ENCODE measurements around the gene PAX2.

The PAX2 gene

DNA sequence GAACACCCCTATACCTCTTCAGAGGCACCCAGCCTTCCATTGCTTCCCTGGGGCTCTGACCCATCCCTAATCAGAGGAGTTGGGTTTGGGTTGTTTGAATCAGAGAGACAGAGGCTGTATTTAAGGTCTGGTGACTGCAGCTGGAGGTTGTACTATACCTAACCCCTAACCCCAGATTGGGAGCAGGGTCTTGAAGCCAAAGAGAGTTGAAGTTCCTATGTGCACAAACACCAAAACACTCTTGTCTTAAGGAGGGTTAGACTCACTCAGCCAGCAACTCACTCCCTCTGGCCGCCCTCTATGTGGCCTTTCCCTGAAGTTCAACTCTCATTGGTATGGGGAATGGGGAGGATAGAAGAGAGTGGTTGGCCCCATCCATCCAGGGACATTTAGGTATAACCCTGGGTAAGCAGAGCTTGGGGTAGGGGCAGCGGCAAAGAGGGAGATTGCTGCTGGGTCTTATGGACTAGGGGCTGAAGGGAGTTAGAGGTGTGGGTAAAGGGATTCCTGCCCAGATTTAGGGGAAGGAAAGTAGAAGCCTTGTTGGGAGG lies 80.0 kb downstream of the PAX2 start:
- no peak for DNase-seq

DNA sequence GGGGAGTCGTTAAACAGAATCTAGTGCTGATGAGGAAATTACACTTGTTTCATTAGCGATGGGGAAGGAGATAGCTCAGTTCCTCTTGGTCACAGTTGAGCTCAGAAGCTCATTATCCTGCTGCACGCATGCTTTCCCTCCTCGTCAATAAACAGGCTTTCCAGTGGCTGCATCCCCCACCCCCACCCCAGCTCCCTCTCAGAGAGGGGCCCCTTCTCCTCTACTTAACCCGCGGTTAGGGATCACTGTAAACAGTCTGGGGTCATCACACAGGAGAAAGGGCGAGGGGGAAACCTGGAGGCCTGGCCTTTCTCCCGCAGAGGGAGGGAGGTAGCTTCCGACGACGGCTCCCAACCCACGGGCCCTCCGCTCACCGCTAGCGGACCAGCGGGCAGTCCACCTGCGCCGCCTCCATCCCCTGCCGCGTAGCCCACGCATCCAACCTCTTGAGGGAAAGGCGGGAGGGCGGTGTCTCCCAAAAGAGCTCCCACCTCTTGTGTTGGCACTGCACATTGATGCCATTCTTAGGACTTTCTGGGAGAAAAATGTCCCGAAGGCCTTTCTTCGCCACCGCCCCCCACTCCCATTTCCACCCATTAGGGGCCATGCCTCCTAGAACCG lies 80.8 kb downstream of the PAX2 start:
- no peak for DNase-seq

DNA sequence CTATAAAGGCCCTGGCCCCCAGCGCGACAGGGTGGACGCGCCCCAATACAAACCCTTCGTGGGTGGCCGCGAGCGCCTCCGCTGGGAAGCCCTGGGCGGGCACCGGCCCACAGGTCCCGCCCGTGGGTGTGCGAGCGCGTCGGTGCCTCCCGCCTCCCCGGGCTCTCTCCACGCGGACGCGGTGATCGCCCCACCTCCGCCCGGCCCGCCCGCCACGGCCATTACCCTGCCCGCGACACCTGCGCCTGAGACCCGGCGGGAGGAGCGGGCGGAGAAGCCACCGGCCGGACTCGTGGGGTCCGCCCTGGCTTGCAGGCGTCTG lies 81.2 kb downstream of the PAX2 start:
- no peak for DNase-seq

DNA sequence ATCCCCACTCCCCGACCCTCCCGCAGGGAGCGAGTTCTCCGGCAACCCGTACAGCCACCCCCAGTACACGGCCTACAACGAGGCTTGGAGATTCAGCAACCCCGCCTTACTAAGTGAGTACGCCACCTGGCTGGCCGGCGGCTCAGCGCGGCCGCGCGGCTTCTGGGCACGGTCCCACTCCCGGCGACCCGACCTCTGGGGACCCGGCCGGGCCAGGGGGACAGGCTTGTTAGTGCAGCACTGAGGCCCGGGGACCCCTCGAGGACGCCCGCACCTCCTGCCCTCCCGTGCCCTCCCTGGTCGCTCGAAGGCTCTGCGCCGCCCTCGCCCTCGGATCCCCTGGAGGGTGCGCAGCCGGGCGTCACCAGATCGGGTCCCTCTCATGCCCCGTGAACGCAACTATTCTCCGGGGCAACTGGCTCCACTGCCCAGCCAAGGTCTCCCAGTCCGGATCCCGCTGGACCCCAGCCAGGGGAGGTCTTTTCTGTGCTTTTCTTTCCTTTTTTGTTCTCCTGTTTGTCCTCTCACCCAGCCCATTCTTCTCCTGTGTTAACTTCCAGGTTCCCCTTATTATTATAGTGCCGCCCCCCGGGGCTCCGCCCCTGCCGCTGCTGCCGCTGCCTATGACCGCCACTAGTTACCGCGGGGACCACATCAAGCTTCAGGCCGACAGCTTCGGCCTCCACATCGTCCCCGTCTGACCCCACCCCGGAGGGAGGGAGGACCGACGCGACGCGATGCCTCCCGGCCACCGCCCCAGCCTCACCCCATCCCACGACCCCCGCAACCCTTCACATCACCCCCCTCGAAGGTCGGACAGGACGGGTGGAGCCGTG lies 81.8 kb downstream of the PAX2 start:
- peak; percentile 24 for DNase-seq

DNA sequence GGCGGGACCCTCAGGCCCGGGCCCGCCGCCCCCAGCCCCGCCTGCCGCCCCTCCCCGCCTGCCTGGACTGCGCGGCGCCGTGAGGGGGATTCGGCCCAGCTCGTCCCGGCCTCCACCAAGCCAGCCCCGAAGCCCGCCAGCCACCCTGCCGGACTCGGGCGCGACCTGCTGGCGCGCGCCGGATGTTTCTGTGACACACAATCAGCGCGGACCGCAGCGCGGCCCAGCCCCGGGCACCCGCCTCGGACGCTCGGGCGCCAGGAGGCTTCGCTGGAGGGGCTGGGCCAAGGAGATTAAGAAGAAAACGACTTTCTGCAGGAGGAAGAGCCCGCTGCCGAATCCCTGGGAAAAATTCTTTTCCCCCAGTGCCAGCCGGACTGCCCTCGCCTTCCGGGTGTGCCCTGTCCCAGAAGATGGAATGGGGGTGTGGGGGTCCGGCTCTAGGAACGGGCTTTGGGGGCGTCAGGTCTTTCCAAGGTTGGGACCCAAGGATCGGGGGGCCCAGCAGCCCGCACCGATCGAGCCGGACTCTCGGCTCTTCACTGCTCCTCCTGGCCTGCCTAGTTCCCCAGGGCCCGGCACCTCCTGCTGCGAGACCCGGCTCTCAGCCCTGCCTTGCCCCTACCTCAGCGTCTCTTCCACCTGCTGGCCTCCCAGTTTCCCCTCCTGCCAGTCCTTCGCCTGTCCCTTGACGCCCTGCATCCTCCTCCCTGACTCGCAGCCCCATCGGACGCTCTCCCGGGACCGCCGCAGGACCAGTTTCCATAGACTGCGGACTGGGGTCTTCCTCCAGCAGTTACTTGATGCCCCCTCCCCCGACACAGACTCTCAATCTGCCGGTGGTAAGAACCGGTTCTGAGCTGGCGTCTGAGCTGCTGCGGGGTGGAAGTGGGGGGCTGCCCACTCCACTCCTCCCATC lies 82.7 kb downstream of the PAX2 start:
- DNase-seq, result no peak

DNA sequence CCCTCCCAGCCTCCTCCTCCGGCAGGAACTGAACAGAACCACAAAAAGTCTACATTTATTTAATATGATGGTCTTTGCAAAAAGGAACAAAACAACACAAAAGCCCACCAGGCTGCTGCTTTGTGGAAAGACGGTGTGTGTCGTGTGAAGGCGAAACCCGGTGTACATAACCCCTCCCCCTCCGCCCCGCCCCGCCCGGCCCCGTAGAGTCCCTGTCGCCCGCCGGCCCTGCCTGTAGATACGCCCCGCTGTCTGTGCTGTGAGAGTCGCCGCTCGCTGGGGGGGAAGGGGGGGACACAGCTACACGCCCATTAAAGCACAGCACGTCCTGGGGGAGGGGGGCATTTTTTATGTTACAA lies 83.3 kb downstream of the PAX2 start:
- DNase-seq, result no peak

DNA sequence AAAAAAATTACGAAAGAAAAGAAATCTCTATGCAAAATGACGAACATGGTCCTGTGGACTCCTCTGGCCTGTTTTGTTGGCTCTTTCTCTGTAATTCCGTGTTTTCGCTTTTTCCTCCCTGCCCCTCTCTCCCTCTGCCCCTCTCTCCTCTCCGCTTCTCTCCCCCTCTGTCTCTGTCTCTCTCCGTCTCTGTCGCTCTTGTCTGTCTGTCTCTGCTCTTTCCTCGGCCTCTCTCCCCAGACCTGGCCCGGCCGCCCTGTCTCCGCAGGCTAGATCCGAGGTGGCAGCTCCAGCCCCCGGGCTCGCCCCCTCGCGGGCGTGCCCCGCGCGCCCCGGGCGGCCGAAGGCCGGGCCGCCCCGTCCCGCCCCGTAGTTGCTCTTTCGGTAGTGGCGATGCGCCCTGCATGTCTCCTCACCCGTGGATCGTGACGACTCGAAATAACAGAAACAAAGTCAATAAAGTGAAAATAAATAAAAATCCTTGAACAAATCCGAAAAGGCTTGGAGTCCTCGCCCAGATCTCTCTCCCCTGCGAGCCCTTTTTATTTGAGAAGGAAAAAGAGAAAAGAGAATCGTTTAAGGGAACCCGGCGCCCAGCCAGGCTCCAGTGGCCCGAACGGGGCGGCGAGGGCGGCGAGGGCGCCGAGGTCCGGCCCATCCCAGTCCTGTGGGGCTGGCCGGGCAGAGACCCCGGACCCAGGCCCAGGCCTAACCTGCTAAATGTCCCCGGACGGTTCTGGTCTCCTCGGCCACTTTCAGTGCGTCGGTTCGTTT lies 83.9 kb downstream of the PAX2 start:
- DNase-seq, result no peak

DNA sequence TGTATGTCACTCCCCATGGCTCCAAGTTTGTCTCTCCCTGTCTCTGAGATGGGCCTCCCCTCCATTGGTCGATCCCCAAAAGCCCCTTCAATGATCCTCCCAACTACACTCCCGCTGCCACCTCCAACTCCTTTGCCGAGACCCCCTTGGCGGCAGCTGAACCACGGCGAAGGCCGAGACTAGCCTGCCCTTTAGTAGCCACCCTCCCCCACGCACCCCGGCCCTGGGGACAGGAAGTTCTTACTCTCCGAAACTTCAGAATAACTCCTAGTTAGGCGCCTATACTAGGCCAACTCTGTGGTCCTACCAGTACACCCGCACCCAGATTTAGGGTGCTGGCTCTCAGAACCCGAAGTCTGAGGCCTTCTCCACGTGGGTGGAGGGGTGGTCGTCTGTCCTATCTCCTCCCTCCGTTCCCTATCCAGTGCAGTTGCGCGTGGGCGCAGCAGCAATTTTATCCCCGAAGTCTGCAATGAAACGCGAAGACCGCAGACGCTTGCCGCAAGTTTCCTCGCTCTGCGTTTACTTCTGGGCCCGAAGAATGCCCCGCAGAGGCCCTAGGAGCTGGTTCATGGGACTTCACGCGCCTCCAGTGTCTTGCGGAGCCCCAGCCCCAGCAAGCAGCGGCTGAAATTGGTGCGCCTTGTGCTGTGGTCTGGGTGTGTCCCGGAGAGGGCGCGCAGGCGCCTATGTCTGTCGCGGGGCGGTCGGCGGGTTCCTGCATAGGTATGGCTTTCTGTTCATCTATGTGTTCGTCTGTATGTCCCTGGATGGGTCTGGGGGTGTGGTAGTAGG lies 84.7 kb downstream of the PAX2 start:
- no peak for DNase-seq

DNA sequence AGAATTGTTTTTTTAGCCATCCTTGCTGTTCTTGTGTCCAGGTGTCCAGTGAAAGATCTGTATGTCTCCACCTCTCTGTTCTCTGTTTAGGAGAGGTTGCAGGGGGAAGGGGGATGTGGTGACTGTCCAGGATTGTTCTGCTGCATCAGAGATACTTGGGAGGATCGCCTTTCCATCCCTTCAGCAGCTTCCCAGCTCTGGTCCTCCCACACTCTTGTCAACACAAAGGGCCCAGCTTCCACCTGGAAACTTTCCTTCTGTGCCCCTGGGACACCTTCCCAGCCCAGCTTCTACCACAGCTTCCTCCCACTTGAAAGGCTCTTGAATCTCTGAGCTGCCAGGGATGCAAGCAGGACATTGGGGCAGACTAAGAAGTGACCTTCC lies 85.3 kb downstream of the PAX2 start:
- no peak for DNase-seq

DNA sequence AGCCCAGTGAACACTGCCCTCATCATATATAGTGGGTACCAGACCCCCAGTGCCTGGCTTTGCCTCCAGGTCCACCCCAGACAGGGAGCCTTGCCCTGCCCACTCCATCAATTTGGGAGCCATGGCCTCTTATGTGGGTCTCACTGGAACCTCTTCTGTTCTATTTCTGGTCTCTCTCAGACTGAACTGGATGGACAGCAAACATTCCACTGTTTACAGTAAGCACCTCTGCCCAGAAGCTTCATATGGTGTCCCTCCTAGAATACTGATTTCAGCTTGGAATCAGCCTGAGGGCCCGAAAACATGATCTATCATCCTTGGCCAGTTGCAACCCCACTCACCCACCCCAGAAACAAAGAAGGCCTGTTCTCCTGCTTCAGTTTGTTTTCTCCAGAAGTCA lies 86.4 kb downstream of the PAX2 start:
- no peak for DNase-seq

DNA sequence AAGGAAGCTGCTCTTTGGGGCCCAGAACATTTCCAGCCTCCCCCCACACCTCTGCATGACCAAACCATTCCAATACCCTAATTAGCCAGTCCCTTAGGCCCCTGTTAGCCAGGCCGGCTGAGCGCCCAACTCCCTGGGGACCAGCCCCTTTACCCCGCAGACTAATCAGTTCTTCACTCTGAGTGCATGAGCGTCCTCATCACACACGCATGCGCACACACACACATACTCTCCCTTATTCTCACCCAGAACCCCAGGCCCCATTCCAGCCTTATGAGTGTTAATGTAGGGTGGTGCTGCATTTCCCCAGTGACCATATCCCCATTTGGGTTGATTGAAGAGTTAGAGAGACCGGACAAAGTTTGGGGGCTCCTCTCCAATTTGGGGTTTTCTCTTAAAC lies 90.4 kb downstream of the PAX2 start:
- DNase-seq, result no peak

DNA sequence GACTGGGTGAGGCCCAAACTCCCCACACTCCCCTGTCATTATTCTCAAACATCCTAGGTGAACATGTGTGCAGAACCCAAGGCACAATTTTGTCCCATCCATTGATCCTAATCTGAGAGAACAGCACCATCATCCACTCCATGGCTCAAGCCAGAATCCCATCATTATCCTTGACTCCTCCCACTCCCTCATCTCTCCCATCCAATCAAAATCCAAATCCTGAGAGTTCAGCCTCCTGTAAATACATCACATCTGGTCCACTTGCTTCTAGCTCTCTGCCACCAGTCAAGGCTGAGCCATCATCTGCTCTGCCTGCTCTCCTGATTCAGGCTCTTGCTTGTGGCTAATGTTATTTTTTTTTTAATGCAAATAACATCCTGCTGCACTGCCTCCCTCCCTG lies 91.5 kb downstream of the PAX2 start:
- peak; percentile 9 for DNase-seq

DNA sequence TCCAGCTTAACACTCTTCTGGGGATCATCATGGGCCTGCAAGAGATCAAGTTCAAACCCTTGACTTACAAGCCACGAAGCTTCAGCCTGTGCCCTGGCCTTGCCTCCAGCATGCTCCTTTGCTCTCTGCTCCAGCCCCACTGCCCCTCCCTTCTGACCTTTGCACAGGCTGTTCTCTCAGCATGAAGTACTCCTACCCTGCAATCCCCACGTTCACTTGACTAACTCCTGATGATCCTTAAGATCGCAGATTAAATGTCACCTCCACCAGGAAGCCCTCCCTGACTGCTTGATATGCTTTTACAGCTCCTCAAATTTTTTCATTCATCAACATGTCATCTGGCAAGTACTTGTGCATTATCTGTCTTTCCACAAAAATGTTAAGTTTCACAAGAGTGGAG lies 91.9 kb downstream of the PAX2 start:
- DNase-seq, result no peak

DNA sequence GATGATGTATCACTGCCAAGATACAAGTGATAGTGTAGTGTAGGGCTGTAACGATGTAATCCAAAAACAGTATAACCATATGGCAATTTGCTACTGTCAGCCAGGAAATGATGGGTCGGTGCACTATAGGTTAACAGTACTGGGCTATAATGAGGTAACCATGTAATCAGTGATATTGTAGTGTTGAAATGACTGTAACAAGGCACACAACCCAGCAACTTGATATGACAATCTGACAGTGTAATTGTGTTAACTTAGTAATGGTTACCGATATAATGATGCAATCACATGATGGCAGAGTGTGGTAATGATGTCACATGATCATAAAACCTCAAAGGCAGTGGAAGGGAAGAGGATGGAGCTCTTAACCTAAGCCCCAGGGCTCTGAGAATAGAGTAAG lies 93.6 kb downstream of the PAX2 start:
- DNase-seq, result no peak

DNA sequence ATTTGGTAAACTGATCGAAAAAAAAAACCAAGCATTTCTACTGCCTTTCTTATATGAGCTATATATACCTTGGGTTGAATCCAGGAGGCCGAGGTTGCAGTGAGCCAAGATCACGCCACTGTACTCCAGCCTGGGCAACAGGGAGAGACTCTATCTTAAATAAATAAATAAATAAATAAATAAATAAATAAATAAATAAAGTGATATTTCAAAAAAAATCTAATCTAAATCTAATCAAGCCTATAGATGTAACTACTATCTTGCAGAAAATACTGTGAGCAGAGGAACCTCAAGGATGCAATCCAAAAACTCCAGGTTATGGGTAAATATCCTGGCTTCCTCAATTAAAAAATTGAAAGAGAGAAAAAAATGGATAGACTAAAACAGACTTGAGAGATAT lies 96.1 kb downstream of the PAX2 start:
- no peak for DNase-seq

DNA sequence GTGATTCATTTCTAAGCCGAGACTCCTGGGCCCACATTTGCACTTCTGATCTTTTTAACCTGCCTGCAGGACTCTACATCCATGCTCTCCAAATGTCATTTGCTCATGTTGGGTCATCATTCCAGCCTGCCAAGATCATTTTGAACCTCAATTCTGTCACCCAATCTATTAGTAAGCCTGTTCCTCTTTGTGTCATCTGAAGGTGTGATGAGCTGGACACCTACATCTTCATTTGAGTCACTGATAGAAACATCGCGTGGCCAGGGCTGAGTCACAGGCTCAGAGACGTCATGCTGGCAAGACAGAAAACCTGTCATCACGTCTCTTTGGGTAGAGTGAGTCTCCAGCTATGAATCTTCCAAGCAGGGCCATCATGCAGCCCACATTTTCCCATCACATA lies 102.1 kb downstream of the PAX2 start:
- DNase-seq, result no peak

DNA sequence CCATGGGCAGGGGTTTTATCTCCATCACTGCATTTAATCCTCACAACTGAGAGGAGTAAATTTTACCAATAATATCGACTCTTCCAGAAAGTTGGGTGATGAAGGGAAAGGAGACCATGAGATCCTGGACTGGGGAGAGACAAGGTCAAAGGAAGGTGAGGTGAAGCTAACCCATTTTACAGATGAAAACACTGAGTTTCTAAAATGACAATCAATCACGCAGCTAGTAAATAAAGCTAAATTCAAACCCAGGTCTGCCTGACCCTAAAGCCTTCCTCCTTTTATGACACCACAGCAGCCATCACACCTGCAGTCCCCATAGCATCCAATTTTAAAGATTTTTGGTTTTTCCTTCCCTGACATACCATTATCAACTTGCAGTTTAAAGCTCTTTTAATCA lies 103.4 kb downstream of the PAX2 start:
- no peak for DNase-seq

DNA sequence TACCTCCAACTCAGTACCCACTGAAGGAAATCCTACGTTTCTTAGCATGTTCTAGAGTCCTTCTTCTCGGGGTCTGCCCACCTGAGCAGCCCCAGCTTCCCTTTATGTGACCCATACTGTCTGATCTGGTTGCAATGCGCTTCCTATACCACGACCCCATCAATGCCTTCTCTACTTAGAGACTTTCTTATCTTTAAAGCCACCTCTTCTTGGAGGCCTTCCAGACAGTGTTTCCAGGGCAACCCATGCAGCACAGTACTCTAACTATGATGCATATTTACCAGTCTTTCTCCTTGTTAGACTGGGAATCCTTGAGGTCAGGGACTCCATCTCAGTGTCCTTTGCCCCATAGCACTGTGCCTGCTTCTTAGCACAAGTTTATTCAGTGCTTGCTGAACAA lies 112.9 kb downstream of the PAX2 start:
- no peak for DNase-seq

DNA sequence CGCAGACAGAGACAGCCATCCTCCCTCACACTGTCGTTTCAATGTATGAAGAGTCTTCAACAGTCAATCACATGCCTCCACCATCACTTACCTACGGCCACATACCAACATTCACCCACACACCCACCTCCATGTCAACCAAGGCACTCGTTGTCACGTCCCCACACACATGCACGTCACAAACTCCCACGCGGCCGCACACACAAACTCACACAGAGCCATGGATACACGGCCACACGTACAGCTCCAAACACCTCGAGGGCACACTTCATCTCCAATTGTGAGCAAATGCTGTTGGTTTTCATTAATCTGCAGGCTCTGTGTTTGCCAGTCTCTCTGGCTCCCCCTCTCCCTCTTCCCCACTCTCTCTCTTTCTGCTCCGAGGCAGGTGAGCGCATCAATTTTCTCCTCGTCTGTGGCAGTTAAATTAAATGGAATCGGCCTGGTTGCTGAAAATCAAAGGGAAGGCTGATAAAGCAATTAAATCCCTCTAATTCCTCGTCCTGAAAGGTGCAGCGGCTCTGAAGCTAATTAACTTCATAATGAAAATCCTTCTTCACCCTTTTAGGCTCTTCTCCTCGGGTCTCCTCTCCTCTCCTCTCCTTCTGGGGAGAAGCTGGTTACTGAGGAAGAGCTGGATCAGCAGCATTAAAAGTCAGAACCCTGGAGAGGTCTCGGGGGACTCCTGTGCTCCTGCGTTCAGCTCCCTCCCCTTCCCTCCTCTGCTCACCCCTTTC lies 113.5 kb downstream of the PAX2 start:
- DNase-seq, result no peak

DNA sequence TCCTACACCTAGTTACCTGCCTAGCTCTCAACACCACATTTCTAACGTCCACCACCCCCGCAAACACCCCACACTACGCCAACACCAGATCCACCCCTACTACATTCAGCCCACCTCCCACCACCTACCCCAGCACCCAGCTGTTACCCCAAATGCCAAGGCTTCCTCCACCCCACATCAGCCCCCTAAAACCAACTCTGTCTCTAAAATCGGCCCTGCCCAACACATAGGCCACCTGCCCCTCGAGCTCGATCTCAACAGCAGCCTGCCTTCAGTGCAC lies 114.0 kb downstream of the PAX2 start:
- DNase-seq, result no peak

DNA sequence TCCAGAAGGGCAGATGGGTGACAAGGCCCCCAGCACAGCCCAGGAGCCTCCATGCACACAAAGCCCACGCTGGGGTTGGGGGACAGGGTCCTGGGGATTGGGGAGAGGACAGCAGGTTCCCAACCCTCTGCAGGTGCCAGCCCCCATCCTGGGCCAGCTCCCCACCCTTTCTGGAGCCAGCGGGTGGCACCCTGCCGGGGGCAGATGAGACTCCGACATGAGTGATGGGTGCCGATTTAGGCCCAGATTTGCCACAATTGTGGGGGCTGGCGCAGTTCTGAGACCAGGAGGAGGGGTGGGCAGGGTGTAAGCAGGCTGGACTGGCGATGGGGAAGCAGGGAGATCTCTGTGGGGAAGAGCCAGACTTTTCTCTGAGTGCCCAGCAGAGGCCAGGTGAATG lies 118.1 kb downstream of the PAX2 start:
- DNase-seq, result no peak
